ENCODE measurements around the gene NTN3. TPM values are rescaled to one million over a fixed set of nuclear protein-coding genes. Genes with fewer than 3 reads are reported as not detected.

NTN3 gene
- total RNA-seq, 1 donor from 2014 or later: 4.8 TPM

DNA sequence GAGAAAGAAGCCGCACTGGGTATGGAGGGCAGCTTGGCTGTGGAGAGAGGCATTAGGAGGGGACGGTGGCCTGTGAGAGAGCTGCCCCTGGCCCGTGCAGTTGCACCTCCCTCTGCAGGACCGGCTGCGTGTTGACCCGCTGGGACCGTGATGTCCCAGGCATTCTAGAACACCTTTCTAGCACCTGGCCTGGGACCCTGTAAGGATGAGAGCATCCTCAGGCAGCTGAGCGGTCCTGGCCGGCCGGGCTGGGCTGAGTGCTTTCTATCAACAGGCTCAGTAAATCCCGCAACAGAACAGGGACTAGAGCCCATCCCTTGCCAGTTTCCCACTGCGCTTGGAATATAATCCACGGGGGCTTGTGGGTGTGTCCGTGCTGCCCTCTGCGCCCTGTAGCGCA lies 18.5 kb downstream of the NTN3 start:
- TF ChIP-seq, protein P1, sequence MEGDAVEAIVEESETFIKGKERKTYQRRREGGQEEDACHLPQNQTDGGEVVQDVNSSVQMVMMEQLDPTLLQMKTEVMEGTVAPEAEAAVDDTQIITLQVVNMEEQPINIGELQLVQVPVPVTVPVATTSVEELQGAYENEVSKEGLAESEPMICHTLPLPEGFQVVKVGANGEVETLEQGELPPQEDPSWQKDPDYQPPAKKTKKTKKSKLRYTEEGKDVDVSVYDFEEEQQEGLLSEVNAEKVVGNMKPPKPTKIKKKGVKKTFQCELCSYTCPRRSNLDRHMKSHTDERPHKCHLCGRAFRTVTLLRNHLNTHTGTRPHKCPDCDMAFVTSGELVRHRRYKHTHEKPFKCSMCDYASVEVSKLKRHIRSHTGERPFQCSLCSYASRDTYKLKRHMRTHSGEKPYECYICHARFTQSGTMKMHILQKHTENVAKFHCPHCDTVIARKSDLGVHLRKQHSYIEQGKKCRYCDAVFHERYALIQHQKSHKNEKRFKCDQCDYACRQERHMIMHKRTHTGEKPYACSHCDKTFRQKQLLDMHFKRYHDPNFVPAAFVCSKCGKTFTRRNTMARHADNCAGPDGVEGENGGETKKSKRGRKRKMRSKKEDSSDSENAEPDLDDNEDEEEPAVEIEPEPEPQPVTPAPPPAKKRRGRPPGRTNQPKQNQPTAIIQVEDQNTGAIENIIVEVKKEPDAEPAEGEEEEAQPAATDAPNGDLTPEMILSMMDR (conservative IDR thresholded peaks at IDR 0.05): no peak
- H3K27ac Mint-ChIP-seq (ENCODE audit: unreplicated experiment): no peak overlapping the region
- H3K9me3 Mint-ChIP-seq: no peaks in the 10 kb centered on the region
- H3K27me3 Mint-ChIP-seq (ENCODE audit: low read depth): no peaks in the 10 kb centered on the region
- H3K4me3 Mint-ChIP-seq: no peak overlapping the region
- H3K4me1 Mint-ChIP-seq: peaks cover 15% of the 10 kb centered on the region
- no peaks in the 10 kb centered on the region for H3K36me3 Mint-ChIP-seq (ENCODE audit: low read depth)
- DNase-seq (ENCODE audit: low read depth, low spot score): no peak

DNA sequence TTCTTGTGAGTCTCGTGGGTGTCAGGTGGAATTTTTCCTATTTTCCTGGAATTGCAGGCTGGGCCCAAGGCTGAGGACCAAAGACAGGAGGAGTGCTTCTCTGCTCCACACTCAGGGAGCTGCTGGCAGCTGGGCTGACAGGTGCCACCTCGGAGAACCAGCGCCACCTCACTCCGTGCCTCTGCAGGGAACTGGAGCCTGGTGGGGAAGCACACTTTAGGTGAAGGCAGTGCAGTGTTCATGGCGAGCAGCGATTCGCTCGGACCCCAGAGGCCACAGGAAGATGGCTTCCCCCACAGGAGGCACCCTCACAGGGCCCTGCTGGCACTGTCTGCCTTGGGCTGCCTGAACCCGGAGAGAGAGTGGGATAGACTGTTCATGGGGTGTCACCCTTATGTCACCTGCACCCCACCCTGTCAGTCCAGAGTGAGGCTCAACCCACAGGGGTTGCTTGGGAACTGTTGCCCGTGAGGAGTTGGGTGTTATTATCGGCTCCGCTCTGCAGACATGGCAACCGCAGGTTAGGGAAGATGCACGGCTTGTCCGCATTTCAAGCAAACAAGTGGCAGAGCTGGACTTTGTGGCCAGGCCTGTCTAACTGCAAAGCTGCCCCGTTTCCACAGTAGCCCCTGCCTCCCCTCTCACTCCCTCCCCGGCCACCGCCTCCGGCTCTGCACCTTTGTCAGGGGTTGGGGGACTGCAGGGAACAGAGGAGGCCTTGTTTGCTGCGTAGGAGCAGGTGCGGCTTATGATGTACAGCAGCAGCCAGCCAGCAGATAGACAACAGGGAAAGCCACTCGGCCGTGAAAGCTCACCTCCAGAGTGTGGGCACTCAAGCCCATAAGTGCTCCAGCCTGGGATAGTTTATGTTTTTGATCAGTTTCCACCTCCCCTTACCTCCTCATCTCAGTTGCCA lies 19.4 kb downstream of the NTN3 start:
- Mint-ChIP-seq H3K36me3 (ENCODE audit: low read depth) (no peaks in the 10 kb centered on the region), H3K4me3 (no peak overlapping the region), H3K27ac (ENCODE audit: unreplicated experiment) (peak overlapping the region; percentile 43), H3K9me3 (no peaks in the 10 kb centered on the region), H3K4me1 (peaks cover 8% of the 10 kb centered on the region), H3K27me3 (ENCODE audit: low read depth) (no peaks in the 10 kb centered on the region)
- TF ChIP-seq, protein P1 (conservative IDR thresholded peaks at IDR 0.05): no peak
- no peak for DNase-seq (ENCODE audit: low read depth, low spot score)

DNA sequence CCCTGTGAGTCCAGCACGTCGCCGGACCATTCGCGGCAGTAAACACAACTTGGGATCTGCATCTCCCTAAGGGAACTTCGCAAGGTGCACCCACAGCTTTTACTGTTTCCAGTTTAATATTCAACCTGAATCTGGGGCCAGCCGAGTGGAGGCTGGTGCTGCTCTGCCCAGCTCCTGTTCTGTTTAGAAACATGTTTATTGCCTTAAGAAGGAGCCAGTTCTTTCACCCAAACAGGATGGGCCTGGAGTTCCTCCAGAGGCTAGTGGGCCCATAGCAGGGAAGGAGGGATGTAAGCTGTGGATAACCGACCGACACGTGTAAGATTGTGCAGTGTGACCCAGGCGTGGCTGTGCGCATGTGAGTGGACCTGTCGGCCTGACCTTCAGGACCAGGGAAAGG lies 21.2 kb downstream of the NTN3 start:
- H3K9me3 Mint-ChIP-seq: no peaks in the 10 kb centered on the region
- no peak overlapping the region for H3K27ac Mint-ChIP-seq (ENCODE audit: unreplicated experiment)
- DNase-seq (ENCODE audit: low read depth, low spot score): no peak
- H3K4me1 Mint-ChIP-seq: peaks cover 4% of the 10 kb centered on the region
- TF ChIP-seq, protein P1 (conservative IDR thresholded peaks at IDR 0.05): no peak
- no peak overlapping the region for H3K4me3 Mint-ChIP-seq
- H3K36me3 Mint-ChIP-seq (ENCODE audit: low read depth): no peaks in the 10 kb centered on the region
- H3K27me3 Mint-ChIP-seq (ENCODE audit: low read depth): no peaks in the 10 kb centered on the region

DNA sequence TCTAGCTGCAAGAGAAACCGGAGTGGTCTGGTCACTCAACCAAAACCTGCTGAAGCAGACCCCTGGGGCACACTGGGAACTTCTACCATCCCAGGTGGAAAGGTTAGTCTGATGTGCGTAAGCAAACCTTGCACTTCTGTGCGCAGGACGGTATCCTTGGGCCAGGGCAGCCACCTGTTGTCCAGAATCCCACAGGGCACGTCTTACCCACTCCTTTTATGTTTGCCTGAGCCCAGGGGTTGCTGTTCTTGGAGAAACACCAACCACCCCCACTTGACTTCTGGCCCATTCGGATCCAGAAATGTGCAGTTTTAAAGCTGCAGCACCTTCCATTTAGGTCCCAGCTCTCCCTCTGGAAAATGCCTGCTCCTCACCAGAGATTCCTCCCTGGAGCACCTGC lies 22.5 kb downstream of the NTN3 start:
- Mint-ChIP-seq H3K4me3 (no peak overlapping the region), H3K27ac (ENCODE audit: unreplicated experiment) (no peak overlapping the region), H3K9me3 (no peaks in the 10 kb centered on the region), H3K36me3 (ENCODE audit: low read depth) (no peaks in the 10 kb centered on the region), H3K4me1 (no peaks in the 10 kb centered on the region), H3K27me3 (ENCODE audit: low read depth) (no peaks in the 10 kb centered on the region)
- DNase-seq (ENCODE audit: low read depth, low spot score): no peak
- TF ChIP-seq, protein P1 (conservative IDR thresholded peaks at IDR 0.05): no peak

DNA sequence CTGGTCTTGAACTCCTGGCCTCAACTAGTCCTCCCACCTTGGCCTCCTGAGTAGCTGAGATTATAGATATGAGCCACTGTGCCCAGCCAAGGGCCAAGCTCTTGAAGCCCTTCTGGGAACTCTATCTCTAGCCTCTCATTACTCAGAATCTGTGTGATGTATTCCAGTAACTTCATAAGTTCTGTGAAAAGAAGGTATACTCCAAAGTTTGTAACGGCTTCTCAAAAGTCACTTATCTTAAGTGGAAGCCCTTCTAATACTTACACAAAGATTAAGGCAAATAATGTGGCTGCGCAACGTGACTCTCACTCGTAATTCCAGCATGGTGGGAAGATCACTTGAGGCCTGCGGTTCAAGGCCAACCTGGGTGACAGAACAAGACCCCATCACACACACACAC lies 23.5 kb downstream of the NTN3 start:
- Mint-ChIP-seq H3K27me3 (ENCODE audit: low read depth) (no peaks in the 10 kb centered on the region), H3K4me3 (no peak overlapping the region), H3K9me3 (no peaks in the 10 kb centered on the region), H3K4me1 (no peaks in the 10 kb centered on the region), H3K27ac (ENCODE audit: unreplicated experiment) (no peak overlapping the region), H3K36me3 (ENCODE audit: low read depth) (no peaks in the 10 kb centered on the region)
- TF ChIP-seq, protein P1 (conservative IDR thresholded peaks at IDR 0.05): no peak
- DNase-seq (ENCODE audit: low read depth, low spot score): no peak

Data from neural crest cell (in vitro differentiated cells).